HAP-1 (cell line): Measurements from ENCODE around the gene ARSK.
A peak's percentile ranks its signal among the peaks of the same experiment; 100 is the strongest.

Experiments
- DNase-seq, 2 experiments: peaks; one replicate each; pipeline ENCODE4 v3.0.0-alpha.2; 2016 to 2020; ENCODE audit warnings: low spot score in 2 of 2
- H3K27me3 ChIP-seq: fragments of 250-450 bp; sonication (Bioruptor Pico); 2 replicates; pipeline ENCODE4 v1.5.1; 2020; ENCODE audit warnings: low read depth, mild to moderate bottlenecking, moderate library complexity
- H3K36me3 ChIP-seq: fragments of 250-450 bp; sonication (Bioruptor Pico); replicated peaks from 2 replicates; pipeline ENCODE4 v1.5.1; 2020; ENCODE audit warnings: mild to moderate bottlenecking
- H3K4me1 ChIP-seq: fragments of 250-450 bp; sonication (Bioruptor Pico); 2 replicates; pipeline ENCODE4 v1.5.1; 2020; ENCODE audit warnings: mild to moderate bottlenecking
- H3K4me3 ChIP-seq: fragments of 250-450 bp; sonication (Bioruptor Pico); 2 replicates; pipeline ENCODE4 v1.5.1; 2020; ENCODE audit warnings: mild to moderate bottlenecking, moderate library complexity
- H3K9me3 ChIP-seq: fragments of 250-450 bp; sonication (Bioruptor Pico); 2 replicates; pipeline ENCODE4 v1.5.1; 2020; ENCODE audit warnings: mild to moderate bottlenecking, moderate library complexity
- in situ Hi-C: fragments of 300-500 bp; cut with MboI; formaldehyde crosslinking; loops from 3 replicates; pipeline ENCODE4 v1.14.3; 2020; ENCODE audit warnings: low sequenced_read_pairs, inconsistent platforms, mixed read lengths

Gene ARSK

DNA sequence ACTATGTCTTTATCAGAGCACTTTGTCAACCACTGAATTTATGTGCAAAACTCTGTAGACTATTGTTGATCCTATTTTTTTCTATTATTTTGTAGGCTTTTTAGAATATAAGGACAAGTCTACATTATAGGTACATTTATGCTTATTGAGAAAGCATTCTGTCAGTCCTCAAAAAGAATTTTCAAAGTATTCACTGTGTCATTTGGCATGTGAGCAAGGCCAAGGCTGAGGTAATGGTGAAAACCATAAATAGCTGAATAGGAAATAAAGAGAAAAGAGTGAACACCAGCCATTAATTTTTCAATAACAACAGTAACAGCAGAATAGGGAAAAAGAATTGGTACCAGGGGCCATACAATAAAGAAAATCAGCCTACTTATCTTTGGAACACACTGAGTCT is 21.1 kb upstream of the ARSK start:
- H3K36me3 ChIP-seq: peaks cover 29% of the 10 kb centered on the region
- H3K27me3 ChIP-seq: no peaks in the 10 kb centered on the region
- no peak overlapping the region for H3K4me3 ChIP-seq
- in situ Hi-C loops: no loop called here
- DNase-seq: no peak
- H3K4me1 ChIP-seq: peaks cover 21% of the 10 kb centered on the region
- H3K9me3 ChIP-seq: no peaks in the 10 kb centered on the region

DNA sequence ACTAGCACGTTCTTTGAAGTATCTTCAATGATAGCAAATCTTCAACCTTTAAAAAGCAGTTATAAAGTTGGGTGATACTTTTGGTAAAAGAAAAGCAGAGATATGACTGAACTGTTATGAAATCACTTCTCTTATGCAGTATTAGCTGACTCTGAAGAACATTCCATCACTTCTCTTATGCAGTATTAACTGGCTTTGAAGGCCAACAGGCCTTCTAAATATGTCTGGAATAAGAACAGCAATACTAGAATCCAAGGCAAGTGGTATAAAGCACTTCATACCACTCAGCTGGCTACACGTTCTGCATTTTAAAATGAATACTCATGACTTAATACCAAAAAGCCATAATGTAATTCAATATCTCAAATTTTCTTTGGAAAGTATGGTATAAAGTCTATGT is 17.4 kb upstream of the ARSK start:
- peaks cover 47% of the 10 kb centered on the region for H3K36me3 ChIP-seq
- no peaks in the 10 kb centered on the region for H3K9me3 ChIP-seq
- no peak for DNase-seq
- no peaks in the 10 kb centered on the region for H3K27me3 ChIP-seq
- peaks cover 15% of the 10 kb centered on the region for H3K4me1 ChIP-seq
- H3K4me3 ChIP-seq: no peak overlapping the region
- in situ Hi-C loops: no loop called here

GRCh38 chr5:95543017-95543705 is 11.7 kb upstream of the ARSK start:
- in situ Hi-C loops: no loop called here
- Histone ChIP-seq H3K4me1 (no peaks in the 10 kb centered on the region), H3K36me3 (peaks cover 71% of the 10 kb centered on the region), H3K4me3 (no peak overlapping the region), H3K9me3 (no peaks in the 10 kb centered on the region), H3K27me3 (no peaks in the 10 kb centered on the region)
- DNase-seq: no peak

- in situ Hi-C loops: no loop called here
- no peak for DNase-seq
Observed at GRCh38 chr5:95549030-95549429, 5.9 kb upstream of the ARSK start.

GRCh38 chr5:95554331-95554646 is 612 bp upstream of the ARSK start:
- peaks cover 7% of the 10 kb centered on the region for H3K36me3 ChIP-seq
- no peak for DNase-seq
- in situ Hi-C loops: no loop called here
- H3K9me3 ChIP-seq: no peaks in the 10 kb centered on the region
- peak overlapping the region; percentile 79 for H3K4me3 ChIP-seq
- peaks cover 15% of the 10 kb centered on the region for H3K4me1 ChIP-seq
- H3K27me3 ChIP-seq: no peaks in the 10 kb centered on the region

More at GRCh38 chr5:95549030-95549429, 5.9 kb upstream of the ARSK start:
- H3K4me3 ChIP-seq: no peak overlapping the region
- peaks cover 6% of the 10 kb centered on the region; the same call in 1 of the 2 replicates for H3K4me1 ChIP-seq
- H3K9me3 ChIP-seq: no peaks in the 10 kb centered on the region
- no peaks in the 10 kb centered on the region for H3K27me3 ChIP-seq
- peaks cover 51% of the 10 kb centered on the region for H3K36me3 ChIP-seq

- in situ Hi-C loops: no loop called here
- no peaks in the 10 kb centered on the region for H3K9me3 ChIP-seq
- no peaks in the 10 kb centered on the region for H3K27me3 ChIP-seq
- no peak for DNase-seq
- peak overlapping the region; percentile 79 for H3K4me3 ChIP-seq
- no peaks in the 10 kb centered on the region; the same call in 1 of the 2 replicates for H3K36me3 ChIP-seq
- peaks cover 15% of the 10 kb centered on the region for H3K4me1 ChIP-seq
Observed at GRCh38 chr5:95555553-95555952, 652 bp downstream of the ARSK start.

GRCh38 chr5:95557841-95558240 is 2.9 kb downstream of the ARSK start:
- in situ Hi-C loops: no loop called here
- Histone ChIP-seq H3K36me3 (no peaks in the 10 kb centered on the region; the same call in 1 of the 2 replicates), H3K9me3 (no peaks in the 10 kb centered on the region), H3K27me3 (no peaks in the 10 kb centered on the region), H3K4me1 (peaks cover 12% of the 10 kb centered on the region), H3K4me3 (no peak overlapping the region)
- no peak for DNase-seq

DNA sequence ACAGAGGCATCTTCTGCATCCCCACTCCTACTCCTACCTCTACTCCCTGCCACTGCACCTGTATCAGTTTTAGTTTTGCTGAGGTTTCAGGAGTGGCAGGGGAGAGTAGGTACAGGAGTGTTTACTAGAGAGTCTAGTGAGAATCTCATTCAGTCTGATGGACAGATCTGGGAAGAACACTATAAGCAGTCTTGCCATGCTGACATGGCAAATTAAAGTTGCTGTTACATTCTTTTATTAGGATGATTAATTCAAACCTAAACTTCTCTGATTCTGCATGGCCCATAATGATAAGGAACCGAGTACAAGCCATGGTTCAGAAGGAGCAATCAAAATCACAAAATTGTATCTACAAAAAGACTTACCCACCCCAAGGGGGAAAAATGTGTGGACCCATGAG is 7.4 kb downstream of the ARSK start:
- H3K9me3 ChIP-seq: no peaks in the 10 kb centered on the region
- H3K4me3 ChIP-seq: no peak overlapping the region
- peaks cover 9% of the 10 kb centered on the region for H3K36me3 ChIP-seq
- in situ Hi-C loops: no loop called here
- no peaks in the 10 kb centered on the region for H3K27me3 ChIP-seq
- no peak for DNase-seq
- no peaks in the 10 kb centered on the region for H3K4me1 ChIP-seq

- Histone ChIP-seq H3K4me3 (no peak overlapping the region), H3K4me1 (no peaks in the 10 kb centered on the region), H3K9me3 (no peaks in the 10 kb centered on the region), H3K27me3 (no peaks in the 10 kb centered on the region), H3K36me3 (peaks cover 17% of the 10 kb centered on the region)
- no peak for DNase-seq
- in situ Hi-C loops: no loop called here
Observed at GRCh38 chr5:95563367-95563766, 8.5 kb downstream of the ARSK start.

- in situ Hi-C loops: no loop called here
- DNase-seq: no peak
- Histone ChIP-seq H3K9me3 (no peaks in the 10 kb centered on the region), H3K36me3 (peaks cover 21% of the 10 kb centered on the region), H3K4me1 (no peaks in the 10 kb centered on the region), H3K27me3 (no peaks in the 10 kb centered on the region), H3K4me3 (no peak overlapping the region)
Observed at GRCh38 chr5:95564450-95564849, 9.5 kb downstream of the ARSK start.

GRCh38 chr5:95565280-95565920 is 10.5 kb downstream of the ARSK start:
- Histone ChIP-seq H3K36me3 (peaks cover 21% of the 10 kb centered on the region), H3K4me3 (no peak overlapping the region), H3K4me1 (no peaks in the 10 kb centered on the region), H3K9me3 (no peaks in the 10 kb centered on the region), H3K27me3 (no peaks in the 10 kb centered on the region)
- in situ Hi-C loops: no loop called here
- DNase-seq: no peak

- in situ Hi-C loops: no loop called here
- H3K36me3 ChIP-seq: peaks cover 14% of the 10 kb centered on the region
- H3K4me3 ChIP-seq: no peak overlapping the region
- no peaks in the 10 kb centered on the region for H3K9me3 ChIP-seq
- no peak for DNase-seq
- H3K27me3 ChIP-seq: no peaks in the 10 kb centered on the region
- no peaks in the 10 kb centered on the region for H3K4me1 ChIP-seq
Observed at GRCh38 chr5:95572016-95572415, 17.1 kb downstream of the ARSK start.

DNA sequence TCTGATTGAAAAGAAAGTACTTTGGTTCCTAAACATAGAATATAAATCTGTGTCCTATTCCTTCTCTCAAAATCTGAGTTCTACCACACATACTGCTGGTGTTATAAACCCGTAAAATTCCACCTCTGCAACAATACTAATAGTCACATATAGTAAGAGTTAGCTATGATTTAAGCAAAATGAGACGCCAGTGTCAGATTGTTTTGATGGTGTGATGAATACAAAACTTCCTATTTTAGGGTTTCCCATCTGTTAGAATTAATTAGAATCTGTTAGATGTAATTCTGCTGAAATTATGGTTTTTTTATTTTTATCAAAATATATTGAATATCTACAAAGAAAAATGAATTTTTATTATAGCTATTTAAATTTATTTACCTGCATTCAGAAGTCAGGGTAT is 26.7 kb downstream of the ARSK start:
- no peaks in the 10 kb centered on the region for H3K36me3 ChIP-seq
- no peaks in the 10 kb centered on the region for H3K9me3 ChIP-seq
- in situ Hi-C loops: no loop called here
- DNase-seq: no peak
- no peaks in the 10 kb centered on the region for H3K4me1 ChIP-seq
- H3K27me3 ChIP-seq: no peaks in the 10 kb centered on the region
- H3K4me3 ChIP-seq: no peak overlapping the region

GRCh38 chr5:95583992-95584391 is 29.1 kb downstream of the ARSK start:
- in situ Hi-C loops: no loop called here
- Histone ChIP-seq H3K4me1 (no peaks in the 10 kb centered on the region), H3K9me3 (no peaks in the 10 kb centered on the region), H3K27me3 (no peaks in the 10 kb centered on the region), H3K4me3 (no peak overlapping the region), H3K36me3 (no peaks in the 10 kb centered on the region)
- no peak for DNase-seq

- H3K9me3 ChIP-seq: no peaks in the 10 kb centered on the region
- no peak for DNase-seq
- no peak overlapping the region for H3K4me3 ChIP-seq
- H3K27me3 ChIP-seq: no peaks in the 10 kb centered on the region
- no peaks in the 10 kb centered on the region; the same call in 1 of the 2 replicates for H3K36me3 ChIP-seq
- no peaks in the 10 kb centered on the region for H3K4me1 ChIP-seq
- in situ Hi-C loops: no loop called here
Observed at GRCh38 chr5:95590880-95591279, 36.0 kb downstream of the ARSK start.
